DOHH2 (cell line): Measurements from ENCODE around the gene MUC5B.

Experiments used
- H3F3A ChIP-seq: fragments of 200-600 bp; sonication (generic), shearing (Covaris generic); 2 replicates; pipeline ENCODE4 v1.6.0; 2016; ENCODE audit warnings: antibody characterized with exemption, mild to moderate bottlenecking; ENCODE audit not compliant: control insufficient read depth, insufficient read depth
- H3K27ac ChIP-seq: fragments of 200-600 bp; sonication (generic); 2 replicates; pipeline ENCODE4 v1.5.1; 2014; ENCODE audit warnings: low read depth, mild to moderate bottlenecking, low read length, moderate library complexity
- H3K27me3 ChIP-seq: fragments of 200-600 bp; sonication (generic); 2 replicates; pipeline ENCODE4 v1.6.1; 2014; ENCODE audit warnings: mild to moderate bottlenecking, low read length, mixed read lengths; ENCODE audit not compliant: control insufficient read depth
- H3K36me3 ChIP-seq: fragments of 200-600 bp; sonication (generic); 2 replicates; pipeline ENCODE4 v1.6.1; 2014; ENCODE audit warnings: mild to moderate bottlenecking, low read length, moderate library complexity, mixed read lengths; ENCODE audit not compliant: control insufficient read depth
- H3K4me1 ChIP-seq: fragments of 200-600 bp; sonication (generic); 2 replicates; pipeline ENCODE4 v1.6.1; 2014; ENCODE audit warnings: mild to moderate bottlenecking, low read length, mixed read lengths; ENCODE audit not compliant: control insufficient read depth
- H3K4me2 ChIP-seq: fragments of 200-600 bp; sonication (generic); 2 replicates; pipeline ENCODE4 v1.6.0; 2014; ENCODE audit warnings: mild to moderate bottlenecking, low read length, moderate library complexity
- H3K4me3 ChIP-seq: fragments of 200-600 bp; sonication (generic); 2 replicates; pipeline ENCODE4 v1.5.1; 2014; ENCODE audit warnings: mild to moderate bottlenecking, low read length, mixed read lengths
- H3K79me2 ChIP-seq: fragments of 200-600 bp; sonication (generic); 2 replicates; pipeline ENCODE4 v1.6.1; 2014; ENCODE audit warnings: mild to moderate bottlenecking, low read length, mixed read lengths; ENCODE audit not compliant: control insufficient read depth
- H3K9me2 ChIP-seq: fragments of 200-600 bp; sonication (generic); replicated peaks from 2 replicates; pipeline ENCODE4 v1.6.1; 2014; ENCODE audit warnings: mild to moderate bottlenecking, low read length, mixed read lengths; ENCODE audit not compliant: control insufficient read depth
- H3K9me3 ChIP-seq: fragments of 200-600 bp; sonication (generic); 2 replicates; pipeline ENCODE4 v1.6.1; 2014; ENCODE audit warnings: antibody characterized with exemption, low read length, mixed read lengths; ENCODE audit not compliant: control insufficient read depth, insufficient read depth
- H4K20me1 ChIP-seq: fragments of 200-600 bp; sonication (generic); 2 replicates; pipeline ENCODE4 v1.6.0; 2014; ENCODE audit warnings: low read depth, mild to moderate bottlenecking, antibody characterized with exemption, low read length, moderate library complexity; ENCODE audit not compliant: control insufficient read depth, insufficient read depth
- CTCF ChIP-seq: fragments of 200-600 bp; sonication (generic); IDR thresholded peaks from one replicate; pipeline ENCODE4 v1.5.1; 2014; ENCODE audit warnings: antibody characterized with exemption, mild to moderate bottlenecking, low read depth, low read length; ENCODE audit not compliant: poor library complexity, severe bottlenecking
- EZH2phosphoT487 ChIP-seq: fragments of 200-600 bp; sonication (generic); IDR thresholded peaks from 2 replicates; pipeline ENCODE4 v1.6.1; 2017; ENCODE audit warnings: borderline replicate concordance, mild to moderate bottlenecking, antibody characterized with exemption, low read length, moderate library complexity, mixed read lengths

MUC5B gene

GRCh38 chr11:1303973-1304372 lies 81.1 kb downstream of the MUC5B start:
- Histone ChIP-seq H3K4me3 (no peak overlapping the region), H3F3A (peaks cover 4% of the 10 kb centered on the region; the same call in 1 of the 2 replicates), H3K4me2 (no peak overlapping the region), H3K36me3 (no peaks in the 10 kb centered on the region), H4K20me1 (no peaks in the 10 kb centered on the region), H3K79me2 (peaks cover 22% of the 10 kb centered on the region), H3K9me3 (no peaks in the 10 kb centered on the region), H3K9me2 (no peaks in the 10 kb centered on the region), H3K4me1 (peaks cover 17% of the 10 kb centered on the region), H3K27ac (no peak overlapping the region), H3K27me3 (no peaks in the 10 kb centered on the region)
- TF ChIP-seq EZH2phosphoT487 (no peak), CTCF (no peak)

GRCh38 chr11:1304380-1304779 lies 81.5 kb downstream of the MUC5B start:
- peaks cover 17% of the 10 kb centered on the region for H3K4me1 ChIP-seq
- no peaks in the 10 kb centered on the region for H3K36me3 ChIP-seq
- H3K4me3 ChIP-seq: no peak overlapping the region
- H3K79me2 ChIP-seq: peaks cover 20% of the 10 kb centered on the region
- H3K9me2 ChIP-seq: no peaks in the 10 kb centered on the region
- H4K20me1 ChIP-seq: no peaks in the 10 kb centered on the region
- no peak overlapping the region for H3K27ac ChIP-seq
- H3K27me3 ChIP-seq: no peaks in the 10 kb centered on the region
- H3K9me3 ChIP-seq: no peaks in the 10 kb centered on the region
- TF ChIP-seq EZH2phosphoT487 (no peak), CTCF (no peak)
- H3K4me2 ChIP-seq: no peak overlapping the region
- peaks cover 4% of the 10 kb centered on the region; the same call in 1 of the 2 replicates for H3F3A ChIP-seq

- Histone ChIP-seq H4K20me1 (no peaks in the 10 kb centered on the region), H3K79me2 (peaks cover 21% of the 10 kb centered on the region), H3K36me3 (no peaks in the 10 kb centered on the region), H3K4me2 (no peak overlapping the region), H3K4me1 (peaks cover 22% of the 10 kb centered on the region), H3K27ac (no peak overlapping the region), H3K4me3 (no peak overlapping the region), H3F3A (peaks cover 4% of the 10 kb centered on the region; the same call in 1 of the 2 replicates), H3K27me3 (no peaks in the 10 kb centered on the region), H3K9me3 (peaks cover under 1% of the 10 kb centered on the region; the same call in 1 of the 2 replicates), H3K9me2 (no peaks in the 10 kb centered on the region)
- TF ChIP-seq EZH2phosphoT487: no peak
- TF ChIP-seq CTCF: no peak
These were observed 82.2 kb downstream of the MUC5B start for GRCh38 chr11:1305063-1305495.
